GM19238 (cell line): ENCODE measurements around the gene PPTC7.
A peak's percentile ranks its signal among the peaks of the same experiment; 100 is the strongest.
"Not testable (repeated sequence)": the region's sequence is repeated elsewhere in the genome, so short reads cannot be mapped to it uniquely, and the experiment has no call there.

Source experiments
- DNase-seq: peaks from one replicate; pipeline ENCODE4 v3.0.0; 2011; ENCODE audit warnings: low spot score; ENCODE audit not compliant: insufficient read length

PPTC7 gene

DNA sequence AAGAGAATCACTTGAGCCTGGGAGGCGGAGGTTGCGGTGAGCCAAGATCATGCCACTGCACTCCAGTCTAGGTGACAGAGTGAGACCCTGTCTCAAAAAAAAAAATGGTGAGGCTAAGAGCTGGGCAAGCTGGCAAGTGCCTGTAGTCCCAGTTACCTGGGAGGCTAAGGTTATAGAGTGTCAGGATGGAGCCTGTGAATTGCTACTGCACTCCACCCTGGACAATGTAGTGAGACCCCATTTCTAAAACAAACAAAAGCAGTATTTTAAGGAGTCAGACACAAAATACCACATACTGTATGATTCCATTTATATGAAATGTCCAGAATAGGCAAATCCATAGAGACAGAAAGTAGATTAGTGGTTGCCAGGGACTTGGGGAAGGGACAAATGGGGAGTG lies 4.0 kb upstream of the PPTC7 start:
- DNase-seq, result not testable (repeated sequence)

DNA sequence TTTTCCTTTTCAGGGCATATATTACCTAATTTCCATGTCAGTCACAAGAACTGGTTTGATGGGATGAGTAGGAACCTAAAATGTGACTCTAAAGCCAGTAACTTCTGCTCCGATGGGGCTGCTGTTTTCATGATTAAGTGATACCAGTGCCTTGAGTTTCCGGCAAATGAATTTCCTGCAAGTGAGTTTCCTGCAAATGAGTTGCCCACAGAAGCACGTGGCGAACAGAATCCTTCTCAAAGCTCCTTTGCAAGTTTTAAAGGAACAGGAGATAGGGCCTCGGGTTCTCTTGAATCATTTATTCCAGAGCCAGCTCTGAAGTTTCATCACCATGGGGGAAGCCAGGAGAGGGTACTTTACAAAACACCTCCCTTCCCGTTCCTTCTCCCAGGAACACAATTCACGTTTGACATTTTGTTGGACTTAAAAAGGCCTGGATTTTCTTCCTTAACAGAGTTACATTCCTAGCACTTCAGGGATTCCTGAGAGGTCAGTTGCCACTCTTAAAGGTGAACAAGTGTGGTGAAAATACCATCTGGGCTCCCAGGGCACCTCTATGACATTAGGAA lies 2.2 kb upstream of the PPTC7 start:
- no peak for DNase-seq

DNA sequence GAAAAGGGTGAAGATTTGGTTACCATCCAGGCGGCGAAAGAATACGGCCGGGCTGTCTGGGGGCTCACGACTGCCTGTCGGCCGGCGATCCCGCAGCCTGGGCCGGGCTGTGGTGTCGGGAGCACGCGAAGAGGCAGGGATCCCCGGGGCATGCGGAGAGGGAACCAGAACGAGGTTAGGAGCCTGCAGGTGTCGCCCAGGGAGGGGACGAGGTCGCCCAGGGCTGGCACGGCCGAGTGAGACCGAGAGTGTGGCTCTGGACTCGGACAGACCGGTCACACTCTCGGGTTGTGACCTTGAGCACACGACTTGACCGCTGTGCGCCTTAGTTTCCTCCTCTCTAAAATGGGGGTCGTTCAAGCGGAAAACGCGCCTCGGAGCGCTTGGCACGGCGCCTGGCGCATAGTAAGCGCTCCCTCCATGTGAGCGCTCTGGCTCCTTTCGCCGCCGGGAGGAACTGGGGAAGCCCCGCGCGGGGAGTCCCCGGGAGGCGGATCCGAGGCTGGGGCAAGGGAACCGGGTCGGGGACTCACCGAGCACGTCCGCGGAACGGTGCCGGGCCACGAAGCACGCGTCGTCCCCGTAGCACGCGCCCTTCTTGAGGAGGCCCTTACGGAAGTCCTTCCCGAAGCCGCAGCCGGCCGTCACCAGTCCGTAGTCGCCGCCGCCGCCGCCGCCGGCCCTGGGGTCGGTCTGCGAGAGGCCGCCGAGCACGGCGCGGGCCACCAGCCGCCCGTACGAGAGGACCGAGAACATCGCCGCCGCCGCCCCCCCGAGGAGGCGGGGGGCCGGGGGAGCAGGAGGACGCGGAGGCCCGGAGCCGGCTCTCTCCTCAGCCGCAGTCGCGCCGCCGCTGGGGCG lies 612 bp downstream of the PPTC7 start:
- DNase-seq, result peak; percentile 31

DNA sequence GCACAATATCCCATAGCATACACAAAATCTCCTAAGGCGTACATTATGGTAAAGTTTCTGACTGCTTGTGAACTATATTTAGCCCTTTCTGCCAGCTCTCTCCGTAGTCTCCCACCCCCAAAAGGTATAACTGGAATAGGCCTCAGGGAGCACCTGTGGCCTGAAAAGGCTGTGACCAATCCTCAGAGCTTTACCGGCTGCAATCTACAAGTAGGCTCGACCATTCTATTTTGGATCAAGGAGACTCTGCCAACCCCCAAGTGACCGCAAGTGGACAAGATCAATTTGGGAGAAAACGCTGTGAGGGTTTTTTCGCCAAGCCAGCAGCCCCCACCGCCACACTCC lies 1.2 kb downstream of the PPTC7 start:
- no peak for DNase-seq

DNA sequence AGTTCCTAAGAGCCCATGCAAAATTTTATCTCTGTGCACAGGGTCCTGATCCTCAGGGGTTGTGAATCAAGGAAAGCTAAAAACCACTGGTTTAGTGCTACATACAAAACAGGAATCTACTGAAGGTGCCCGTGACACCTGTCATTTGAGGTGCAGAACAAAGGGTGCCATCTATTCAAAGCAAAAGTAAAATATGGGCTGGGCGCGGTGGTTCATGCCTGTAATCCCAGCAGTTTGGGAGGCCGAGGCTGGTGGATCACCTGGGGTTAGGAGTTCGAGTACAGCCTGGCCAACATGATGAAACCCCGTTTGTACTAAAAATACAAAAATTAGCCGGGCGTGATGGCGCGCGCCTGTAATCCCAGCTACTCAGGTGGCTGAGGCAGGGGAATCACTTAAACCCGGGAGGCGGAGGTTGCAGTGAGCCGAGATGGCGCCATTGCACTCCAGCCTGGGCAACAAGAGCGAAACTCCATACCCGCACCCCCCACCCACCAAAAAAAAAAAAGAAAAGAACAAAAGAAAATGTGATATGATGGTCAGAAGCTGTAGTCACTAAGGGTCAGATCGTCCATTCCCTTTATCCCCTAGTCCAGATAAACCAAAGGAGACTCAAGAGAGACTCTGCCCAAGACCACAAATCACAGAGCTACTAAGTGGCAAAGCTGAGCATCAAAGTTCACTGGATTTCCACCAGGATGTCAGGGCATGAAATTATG lies 3.4 kb downstream of the PPTC7 start:
- DNase-seq, result no peak

DNA sequence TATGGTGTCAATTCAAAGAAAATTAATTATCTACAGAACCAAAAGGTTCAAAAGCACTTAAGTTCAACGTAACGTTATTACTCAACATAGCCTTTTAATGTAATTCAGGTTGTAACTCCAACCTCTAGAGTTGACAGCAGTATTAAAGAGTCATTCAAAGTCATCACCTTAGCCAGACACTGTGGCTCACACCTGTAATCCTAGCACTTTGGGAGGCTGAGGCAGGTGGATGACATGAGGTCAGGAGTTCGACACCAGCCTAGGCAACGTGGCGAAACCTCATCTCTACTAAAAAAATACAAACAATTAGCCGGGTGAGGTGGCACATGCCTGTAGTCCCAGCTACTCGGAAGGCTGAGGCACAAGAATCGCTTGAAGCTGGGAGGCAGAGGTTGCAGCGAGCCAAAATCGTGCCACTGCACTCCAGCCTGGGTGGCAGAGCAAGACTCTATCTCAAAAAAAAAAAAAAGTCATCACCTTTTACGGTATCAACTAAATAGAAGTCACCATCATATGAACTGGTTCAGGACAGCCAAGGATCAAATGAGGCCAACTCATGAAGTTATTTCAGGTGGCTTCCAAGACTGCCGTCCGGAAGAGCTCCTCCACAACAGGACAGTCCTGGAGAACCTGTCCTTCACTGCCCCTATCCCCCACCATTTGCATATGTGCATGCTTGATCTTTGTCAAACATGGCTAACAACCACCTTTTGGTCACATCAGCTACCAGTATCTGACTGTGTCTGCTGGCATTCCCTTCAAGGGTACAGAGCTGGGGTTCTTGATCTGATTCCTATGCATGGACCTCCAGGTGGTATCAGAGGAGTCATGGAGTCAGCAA lies 4.2 kb downstream of the PPTC7 start:
- DNase-seq, result no peak

DNA sequence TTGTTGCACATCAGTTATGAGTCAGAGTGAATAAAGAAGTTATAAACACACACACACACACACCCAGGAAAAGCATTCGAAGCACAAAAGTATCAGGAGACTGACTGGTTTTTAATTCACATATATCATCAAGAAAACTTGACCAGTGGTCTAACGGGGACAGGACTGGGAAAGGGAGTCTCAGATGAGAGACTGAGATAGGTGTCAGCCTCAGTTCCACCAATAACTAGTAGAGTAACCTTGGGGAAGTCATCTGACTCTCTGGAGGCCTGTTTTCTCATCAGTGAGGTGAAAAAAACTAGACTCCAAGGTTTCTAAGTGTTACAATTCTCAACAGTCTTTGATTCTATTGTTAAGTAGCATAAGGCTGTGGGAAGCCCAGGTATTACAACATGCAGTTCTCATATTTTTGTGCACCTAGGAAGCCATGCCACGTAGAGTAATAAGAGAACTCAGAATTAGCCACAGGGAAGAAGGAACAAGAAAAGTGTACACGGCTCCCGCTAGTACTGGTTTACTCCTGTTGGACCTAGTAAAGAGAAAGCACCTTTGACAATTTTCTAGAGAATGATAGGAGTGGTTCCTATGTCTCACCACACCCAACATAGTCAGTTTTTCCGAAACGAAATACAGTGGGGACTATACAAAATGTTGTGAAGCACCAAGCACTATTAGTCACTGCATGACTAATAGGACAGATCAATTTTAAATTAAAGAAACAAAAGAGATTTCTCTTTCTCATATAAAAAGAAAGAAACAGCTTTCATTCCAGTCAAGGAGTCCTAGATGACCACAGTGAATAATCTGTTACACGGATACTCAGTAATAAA lies 5.0 kb downstream of the PPTC7 start:
- DNase-seq, result no peak

DNA sequence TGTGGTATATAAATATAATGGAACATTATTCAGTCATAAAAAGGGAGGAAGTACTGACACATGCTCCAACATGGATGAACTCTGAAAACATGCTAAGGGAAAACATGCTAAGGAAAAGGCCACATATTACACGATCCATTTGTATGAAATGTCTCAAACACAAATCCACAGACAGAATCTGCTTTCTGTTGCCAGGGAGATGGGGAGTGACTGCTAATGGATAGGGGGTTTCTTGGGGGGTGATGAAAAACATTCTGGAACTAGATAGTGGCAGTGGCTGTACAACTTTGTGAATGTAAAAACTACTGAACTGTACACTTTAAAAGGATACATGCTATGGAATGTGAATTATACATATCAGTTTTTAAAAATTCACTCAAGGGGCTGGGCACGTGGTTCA lies 6.6 kb downstream of the PPTC7 start:
- DNase-seq, result no peak

DNA sequence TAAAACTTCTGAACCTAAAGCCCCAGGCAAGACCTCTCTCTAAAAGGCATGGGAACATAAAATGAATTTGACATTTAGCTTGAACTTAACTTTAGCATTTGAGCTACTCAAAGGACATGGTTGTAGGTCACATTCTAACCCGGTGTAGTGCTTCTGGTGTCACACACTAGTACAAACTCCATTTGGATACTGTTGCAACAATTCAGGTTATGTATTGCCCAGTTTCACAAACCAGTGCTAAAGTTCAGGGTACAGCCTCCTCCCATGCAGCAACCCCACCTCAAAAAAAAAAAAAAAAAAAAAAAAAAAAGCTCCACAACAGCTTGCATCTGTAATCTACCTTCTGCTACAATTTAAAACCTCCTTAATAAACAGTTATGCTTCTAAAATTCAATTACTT lies 7.8 kb downstream of the PPTC7 start:
- DNase-seq, result no peak

DNA sequence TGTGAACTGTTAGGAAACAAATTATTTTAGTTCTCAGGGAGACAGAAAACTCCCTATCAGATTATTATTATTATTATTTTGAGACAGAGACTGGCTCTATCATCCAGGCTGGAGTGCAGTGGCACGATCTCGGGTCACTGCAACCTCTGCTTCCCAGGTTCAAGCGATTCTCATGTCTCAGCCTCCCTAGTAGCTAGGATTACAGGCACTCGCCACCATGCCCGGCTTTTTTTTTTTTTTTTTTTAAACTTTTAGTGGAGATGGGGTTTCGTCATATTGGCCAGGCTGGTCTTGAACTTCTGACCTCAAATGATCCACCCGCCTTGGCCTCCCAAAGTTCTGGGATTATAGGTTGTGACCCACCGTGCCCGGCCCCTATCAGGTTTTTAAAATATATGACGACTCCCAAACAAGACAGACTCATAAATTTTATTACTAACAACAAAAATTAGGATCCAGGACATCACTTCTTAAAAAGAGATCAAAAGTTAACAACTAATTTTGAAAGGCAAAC lies 8.3 kb downstream of the PPTC7 start:
- not testable (repeated sequence) for DNase-seq

DNA sequence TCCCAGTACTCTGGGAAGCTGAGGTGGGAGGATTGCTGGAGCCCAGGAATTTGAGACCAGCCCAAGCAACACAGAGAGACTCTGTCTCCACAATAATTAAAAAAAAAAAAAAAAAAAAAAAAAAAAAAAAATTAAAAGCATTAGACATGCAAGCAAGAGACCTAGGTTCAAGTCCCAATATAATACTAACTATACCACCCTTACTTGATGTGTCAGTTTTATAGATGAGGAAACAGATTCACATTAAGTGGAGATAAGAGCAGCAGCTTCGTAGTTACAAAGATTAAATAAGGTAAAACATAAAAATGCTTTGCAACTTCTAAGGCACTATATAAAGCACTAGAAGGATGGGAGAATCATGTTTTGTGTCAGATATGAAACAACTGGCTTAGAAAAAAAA lies 9.1 kb downstream of the PPTC7 start:
- no peak for DNase-seq

DNA sequence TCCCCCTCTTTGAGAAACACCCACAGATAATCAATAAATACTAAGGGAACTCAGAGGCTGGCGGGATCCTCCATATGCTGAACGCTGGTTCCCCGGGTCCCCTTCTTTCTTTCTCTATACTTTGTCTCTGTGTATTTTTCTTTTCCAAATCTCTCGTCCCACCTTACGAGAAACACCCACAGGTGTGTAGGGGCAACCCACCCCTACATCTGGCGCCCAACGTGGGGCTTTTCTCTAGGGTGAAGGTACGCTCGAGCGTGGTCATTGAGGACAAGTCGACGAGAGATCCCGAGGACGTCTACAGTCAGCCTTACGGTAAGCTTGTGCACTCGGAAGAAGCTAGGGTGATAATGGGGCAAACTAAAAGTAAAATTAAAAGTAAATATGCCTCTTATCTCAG lies 12.3 kb downstream of the PPTC7 start:
- not testable (repeated sequence) for DNase-seq

DNA sequence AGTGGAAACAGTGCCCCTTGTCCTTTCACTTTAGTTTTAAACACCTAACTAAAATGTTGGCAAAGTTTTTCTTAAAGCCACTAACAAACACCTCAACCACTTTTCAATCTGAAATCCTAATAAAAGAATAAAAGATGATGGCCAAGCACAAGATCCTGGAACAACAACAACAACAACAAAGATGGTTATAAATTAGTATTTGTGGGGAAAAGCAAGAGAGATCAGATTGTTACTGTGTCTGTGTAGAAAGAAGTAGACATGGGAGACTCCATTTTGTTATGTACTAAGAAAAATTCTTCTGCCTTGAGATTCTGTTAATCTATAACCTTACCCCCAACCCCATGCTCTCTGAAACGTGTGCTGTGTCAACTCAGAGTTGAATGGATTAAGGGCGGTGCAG lies 13.3 kb downstream of the PPTC7 start:
- not testable (repeated sequence) for DNase-seq

DNA sequence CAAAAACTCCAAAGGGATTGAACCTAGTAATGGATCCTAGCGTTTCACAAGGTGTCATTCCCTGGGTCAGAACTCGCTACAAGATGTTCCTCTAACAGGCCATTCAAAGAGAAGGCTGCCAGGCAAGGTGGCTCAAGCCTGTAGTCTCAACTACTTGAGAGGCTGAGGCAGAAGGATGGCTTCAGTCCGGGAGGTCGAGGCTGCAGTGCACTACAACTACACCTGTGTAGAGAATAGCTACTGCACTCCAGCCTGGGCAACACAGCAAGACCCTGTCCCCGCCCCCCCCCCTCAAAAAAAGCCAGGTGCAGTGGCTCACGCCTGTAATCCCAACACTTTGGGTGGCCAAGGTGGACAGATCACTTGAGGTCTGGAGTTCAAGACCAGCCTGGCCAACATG lies 14.4 kb downstream of the PPTC7 start:
- DNase-seq, result no peak

DNA sequence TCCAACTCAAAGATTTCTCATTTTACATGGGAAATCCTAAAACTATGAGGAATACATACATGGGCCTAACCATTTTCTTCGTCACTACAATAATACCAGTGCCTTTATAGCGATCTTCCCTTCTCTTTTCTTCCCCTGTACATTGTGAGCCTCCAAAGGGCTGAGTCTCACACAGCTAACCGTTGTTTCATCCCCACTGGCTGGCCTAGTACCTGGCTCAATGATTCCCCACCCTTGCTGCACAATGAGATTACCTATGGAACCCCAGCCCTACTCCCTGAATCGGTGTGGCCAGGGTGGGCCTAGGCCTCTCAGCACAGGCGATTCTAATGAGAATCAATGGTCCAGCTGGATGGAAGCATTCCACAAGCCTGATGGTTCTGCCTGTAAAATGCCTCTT lies 16.1 kb downstream of the PPTC7 start:
- no peak for DNase-seq

DNA sequence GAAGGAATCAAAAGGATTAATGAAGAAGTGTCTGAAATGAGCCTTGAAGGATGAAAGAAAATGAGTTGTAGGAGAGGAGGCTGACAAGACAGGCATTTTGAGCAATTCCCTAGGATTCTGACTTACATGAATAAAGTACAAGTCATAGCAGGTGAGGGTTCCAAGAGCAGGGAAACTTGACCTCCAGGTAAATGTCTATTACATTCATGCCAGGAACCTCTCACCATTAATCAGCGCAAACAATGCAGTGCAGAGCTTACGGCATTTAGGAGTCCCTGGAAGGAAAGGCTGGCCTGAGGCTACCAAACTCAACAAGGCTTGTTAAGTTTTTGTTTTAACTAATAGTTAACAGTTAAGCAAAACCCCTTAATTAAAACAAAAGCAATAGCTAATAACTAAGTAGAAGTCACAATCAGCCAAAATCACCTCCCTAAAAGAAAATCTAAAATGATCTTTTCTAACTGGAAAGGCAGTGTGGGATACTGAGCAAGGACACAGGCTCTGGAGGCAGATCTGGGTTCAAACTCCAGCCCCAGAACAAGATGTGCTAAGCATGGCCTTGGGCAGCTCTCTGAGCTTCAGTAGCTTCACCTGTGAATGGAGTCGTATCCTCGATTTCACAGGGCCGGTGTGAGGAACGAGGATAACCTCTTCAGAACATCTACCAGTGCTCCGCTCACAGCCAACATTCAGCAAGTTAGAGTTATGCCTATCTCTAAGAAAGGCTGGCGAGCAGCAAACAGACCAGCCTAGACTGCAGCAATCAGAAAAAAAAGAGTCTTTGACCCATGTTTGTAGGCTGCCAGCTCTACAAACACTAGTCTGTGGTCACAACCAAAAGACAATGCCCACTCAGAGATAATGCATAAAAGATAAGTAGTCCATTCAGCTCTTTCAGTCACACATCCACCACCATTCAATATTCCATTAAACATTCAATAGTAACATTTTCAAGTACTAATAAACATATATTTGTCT lies 16.9 kb downstream of the PPTC7 start:
- no peak for DNase-seq

DNA sequence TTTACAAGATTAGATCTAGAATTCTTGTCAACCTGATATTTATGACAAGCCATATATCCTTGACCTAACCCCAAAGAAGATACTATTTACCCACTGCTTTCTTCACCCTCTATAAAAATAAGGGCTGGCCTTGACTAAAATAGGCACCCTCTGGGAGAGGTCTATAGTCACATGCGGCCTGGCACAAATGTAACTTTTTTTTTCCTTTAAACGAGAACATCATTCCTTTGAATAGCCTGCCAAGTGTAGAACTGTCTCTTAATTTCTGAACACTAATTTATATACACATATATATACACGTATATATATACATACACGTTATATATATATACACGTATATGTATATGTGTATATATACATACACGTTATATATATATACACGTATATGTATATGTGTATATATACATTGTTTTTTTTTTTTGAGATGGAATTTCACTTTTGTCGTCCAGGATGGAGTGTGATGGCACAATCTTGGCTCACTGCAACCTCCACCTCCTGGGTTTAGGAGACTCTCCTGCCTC lies 18.6 kb downstream of the PPTC7 start:
- DNase-seq, result no peak

DNA sequence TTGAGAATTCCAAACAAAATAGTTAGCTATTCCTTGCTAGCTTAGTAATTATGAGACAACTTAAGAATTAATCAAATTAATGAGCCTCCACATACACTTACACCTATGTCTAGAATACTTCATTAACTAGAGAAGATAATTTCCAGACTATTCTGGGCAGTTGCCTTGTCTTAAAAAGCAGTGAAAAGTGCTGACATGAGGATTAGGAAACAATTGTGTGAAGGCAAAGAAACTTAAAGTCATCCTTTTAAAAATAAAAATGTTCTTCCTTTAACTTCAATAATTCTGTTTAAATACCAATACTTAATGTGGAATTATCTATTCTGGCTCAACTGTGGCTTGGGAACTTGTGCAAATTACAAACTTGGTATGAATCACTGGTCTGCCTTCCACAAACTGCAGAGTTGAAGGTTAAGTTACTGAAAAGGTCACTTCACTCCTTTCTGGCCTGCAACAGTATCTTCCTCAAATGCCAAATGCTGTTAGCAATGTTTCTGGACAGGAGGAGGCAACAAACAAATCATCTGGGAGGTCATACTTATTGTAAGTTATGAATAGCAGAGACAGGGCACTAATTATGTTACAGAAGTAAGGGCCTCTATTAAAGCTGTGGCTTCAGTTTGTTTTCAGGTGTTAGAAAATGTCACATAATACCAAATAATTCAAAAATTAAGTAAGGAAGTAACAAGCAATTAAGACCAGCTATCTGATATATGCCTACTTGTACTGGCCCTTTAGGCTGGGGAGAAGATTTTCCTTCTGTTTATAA lies 19.2 kb downstream of the PPTC7 start:
- DNase-seq, result no peak
